8988T (cell line): ENCODE data around the gene ZFYVE27.

Experiments
- DNase-seq: peaks from one replicate; pipeline ENCODE4 v3.0.0; 2011

ZFYVE27 gene

DNA sequence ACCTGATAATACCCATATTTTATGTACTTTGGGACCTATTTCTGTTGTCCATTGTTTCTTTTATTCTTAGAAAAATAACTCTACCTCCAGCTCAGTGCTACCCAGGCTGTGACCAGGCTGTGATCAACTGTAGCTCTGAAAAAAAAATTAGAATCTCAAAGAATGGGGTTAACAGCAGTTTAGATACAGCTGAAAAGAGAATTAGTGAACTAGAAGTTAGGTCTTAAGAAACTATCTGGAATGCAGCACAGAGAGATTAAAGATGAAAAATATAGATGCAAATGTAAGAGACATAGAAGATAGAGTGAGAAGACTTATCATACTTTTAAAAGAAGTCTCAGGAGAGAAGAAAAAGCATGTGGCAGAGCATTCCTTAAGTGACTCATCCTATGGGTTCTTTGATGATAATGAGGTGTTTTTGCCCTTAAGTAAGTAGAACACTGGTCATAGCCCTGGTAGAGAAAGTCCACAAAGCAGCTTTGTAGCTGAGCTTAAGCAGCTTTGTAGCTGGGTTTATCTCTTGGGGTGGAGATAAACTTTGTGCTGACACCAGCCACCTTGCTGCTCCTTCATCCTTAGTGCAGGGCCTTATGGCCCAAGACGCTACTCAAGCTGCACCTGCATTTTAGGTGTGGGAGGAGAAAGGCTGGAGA is 62.2 kb downstream of the ZFYVE27 start:
- no peak for DNase-seq

DNA sequence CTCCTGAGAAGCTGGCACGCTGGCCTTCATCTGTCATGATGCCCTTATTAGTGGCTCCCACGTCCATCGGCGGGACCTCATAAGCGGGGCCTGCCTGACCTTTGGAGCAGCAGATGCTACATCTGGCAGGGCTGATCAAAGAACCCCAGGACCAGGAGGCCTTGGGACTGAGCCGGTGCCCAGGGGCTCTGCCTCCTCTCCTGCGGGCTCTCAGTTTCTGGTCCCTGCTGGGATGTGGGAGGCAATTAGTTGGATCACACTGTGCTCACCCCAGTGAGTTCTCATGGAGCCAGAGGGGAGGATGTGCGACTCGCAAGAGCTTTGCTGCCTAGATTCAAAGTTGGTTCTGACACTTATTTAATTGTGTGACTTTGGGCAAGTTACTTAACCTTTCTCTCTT is 63.5 kb downstream of the ZFYVE27 start:
- no peak for DNase-seq

DNA sequence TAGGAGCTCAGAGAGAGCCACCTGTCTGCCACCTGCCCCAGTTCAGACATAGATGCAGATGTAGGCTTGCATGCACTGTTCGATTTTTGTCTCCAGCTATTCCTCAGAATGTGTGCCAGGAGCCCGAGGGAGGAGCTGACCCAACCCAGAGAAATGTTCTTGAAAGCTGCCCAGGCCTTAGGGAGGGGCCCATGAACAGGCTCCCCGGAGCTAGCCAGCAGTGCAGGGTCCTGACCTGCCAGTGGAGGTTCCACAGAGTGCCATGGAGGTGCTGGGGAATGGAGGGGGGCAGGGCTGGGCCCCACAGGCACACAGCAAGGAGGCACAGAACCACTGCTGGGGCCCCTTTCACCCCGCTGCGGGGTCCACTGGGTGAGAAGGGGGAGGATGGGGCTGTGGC is 64.5 kb downstream of the ZFYVE27 start:
- no peak for DNase-seq

DNA sequence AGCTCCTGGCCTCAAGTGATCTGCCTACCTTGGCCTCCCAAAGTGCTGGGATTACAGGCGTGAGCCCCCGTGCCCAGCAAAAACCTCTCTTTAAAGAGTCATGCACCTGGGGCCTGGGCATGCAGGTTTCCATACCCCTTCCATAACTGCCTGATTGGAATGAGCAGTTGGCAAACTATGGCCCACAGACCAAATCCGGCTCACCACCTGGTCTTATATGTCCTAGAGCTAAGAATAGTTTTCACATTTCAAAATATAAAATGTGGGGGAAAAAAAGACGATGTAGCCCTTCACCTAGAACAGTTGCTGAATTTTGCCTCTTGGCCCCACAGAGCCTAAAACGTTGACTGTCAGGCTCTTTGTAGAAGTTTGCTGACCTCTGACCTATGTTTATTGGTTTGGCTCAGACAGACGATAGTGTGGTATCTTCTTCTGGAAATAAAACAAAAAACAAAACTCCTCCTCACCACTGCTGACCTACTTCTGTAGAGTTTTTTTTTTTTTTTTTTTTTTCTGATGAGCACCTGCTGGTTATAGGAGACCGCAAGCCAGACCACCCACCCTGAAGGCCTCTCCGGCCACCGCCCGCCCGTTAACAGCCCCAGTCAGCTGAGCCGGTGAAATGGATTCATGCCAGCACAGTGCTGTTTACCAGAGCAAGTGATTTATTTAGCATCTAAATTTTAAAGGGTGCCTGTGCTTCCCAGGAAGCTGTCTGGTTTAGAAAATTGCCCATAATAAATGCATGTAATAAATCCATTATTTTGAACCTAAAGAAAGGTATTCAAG is 68.4 kb downstream of the ZFYVE27 start:
- DNase-seq, result no peak

- DNase-seq, result no peak
Measured at GRCh38 chr10:97805949-97806348, 69.0 kb downstream of the ZFYVE27 start.

DNA sequence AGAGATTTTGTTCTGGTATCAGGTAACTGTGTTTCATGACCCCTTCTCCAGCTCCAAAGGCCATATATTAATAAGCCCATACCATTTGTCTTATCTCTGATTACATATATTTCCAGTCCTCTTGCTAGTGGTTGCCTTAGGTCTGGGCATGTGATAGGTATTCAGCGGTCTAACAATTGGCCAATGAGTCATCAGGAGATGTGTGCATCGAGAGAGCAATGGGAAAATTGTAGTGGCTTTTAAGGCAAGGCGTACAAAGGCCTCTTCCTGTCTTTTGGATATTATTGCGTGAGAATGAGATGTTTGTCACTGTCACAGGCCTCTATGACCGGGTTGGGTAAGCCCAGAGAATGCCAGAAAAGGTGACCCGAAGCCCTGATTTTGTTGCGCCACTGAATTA is 73.5 kb downstream of the ZFYVE27 start:
- no peak for DNase-seq
